GM18909 (cell line): ENCODE measurements around the gene ROR2.

Source experiments
- ATAC-seq: cut with Tn5 transposase; IDR thresholded peaks from one replicate; pipeline ENCODE4 v1.9.1; 2021; ENCODE audit warnings: mild to moderate bottlenecking; ENCODE audit not compliant: unreplicated experiment, poor library complexity

ROR2 gene

GRCh38 chr9:91710158-91710557, 239.9 kb downstream of the ROR2 start:
- no peak for ATAC-seq

- no peak for ATAC-seq
Measured at GRCh38 chr9:91705386-91705785, 244.6 kb downstream of the ROR2 start.

DNA sequence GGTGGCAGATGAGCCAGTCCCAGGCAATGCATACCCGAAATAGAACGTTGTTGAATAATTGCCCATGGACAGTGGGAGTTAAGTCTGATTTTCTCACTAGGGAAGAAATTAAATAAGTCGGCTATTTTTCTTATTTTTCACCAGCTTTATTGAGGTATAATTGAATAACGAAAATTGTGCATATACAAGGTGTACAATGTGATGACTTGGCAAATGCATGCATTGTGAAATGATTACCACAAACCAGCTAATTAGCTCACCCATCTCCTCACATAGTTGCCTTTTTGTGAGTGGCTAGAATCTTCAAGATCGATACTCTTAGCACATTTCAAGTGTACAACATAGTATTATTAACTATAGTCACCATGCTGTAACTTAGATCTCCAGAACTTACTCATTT, 249.6 kb downstream of the ROR2 start:
- no peak for ATAC-seq

GRCh38 chr9:91698266-91698665, 251.8 kb downstream of the ROR2 start:
- no peak for ATAC-seq

GRCh38 chr9:91697201-91697600, 252.8 kb downstream of the ROR2 start:
- ATAC-seq = no peak

- ATAC-seq = no peak
Measured at GRCh38 chr9:91694081-91694870, 255.8 kb downstream of the ROR2 start.

DNA sequence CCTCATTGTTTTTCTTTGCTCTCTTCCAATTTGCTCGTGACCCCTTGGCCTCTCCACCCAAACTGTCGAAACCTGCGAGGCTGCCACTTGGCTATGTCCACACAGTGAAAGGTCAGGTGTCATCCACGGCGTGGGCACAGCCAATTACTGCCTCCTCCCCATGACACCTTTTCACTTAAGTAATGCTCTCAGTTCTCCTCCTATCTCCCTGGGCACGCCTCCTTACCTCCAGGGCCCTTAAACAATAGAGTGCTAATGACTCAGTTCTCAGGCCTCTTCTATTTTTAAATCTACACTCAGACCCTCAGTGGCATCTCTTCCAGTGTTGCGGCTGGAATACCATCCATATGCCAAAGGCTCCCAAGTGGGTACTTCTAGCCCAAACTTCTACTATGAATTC, 256.8 kb downstream of the ROR2 start:
- no peak for ATAC-seq

- no peak for ATAC-seq
Measured at GRCh38 chr9:91690540-91691249, 259.3 kb downstream of the ROR2 start.

GRCh38 chr9:91689006-91689405, 261.0 kb downstream of the ROR2 start:
- ATAC-seq = no peak

- ATAC-seq = no peak
Measured at GRCh38 chr9:91683269-91683668, 266.8 kb downstream of the ROR2 start.

DNA sequence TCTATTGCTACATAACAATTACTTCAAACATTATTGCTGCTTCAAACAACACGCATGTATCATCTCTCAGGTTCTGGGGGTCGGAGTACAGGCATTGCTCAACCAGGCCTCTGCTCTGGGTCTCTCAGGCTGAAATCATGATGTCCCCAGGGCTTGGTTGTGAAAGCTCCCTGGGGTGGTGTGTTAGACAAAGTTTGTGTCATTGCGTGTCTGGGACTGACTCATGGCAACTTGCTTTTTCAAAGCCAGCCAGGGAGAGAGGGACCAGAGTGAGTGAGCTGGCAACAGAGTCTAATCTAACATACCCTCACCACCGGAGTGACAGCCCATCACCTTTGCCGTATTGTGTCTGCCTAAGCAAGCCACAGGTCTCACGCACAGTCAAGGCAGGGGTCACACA, 267.2 kb downstream of the ROR2 start:
- no peak for ATAC-seq

DNA sequence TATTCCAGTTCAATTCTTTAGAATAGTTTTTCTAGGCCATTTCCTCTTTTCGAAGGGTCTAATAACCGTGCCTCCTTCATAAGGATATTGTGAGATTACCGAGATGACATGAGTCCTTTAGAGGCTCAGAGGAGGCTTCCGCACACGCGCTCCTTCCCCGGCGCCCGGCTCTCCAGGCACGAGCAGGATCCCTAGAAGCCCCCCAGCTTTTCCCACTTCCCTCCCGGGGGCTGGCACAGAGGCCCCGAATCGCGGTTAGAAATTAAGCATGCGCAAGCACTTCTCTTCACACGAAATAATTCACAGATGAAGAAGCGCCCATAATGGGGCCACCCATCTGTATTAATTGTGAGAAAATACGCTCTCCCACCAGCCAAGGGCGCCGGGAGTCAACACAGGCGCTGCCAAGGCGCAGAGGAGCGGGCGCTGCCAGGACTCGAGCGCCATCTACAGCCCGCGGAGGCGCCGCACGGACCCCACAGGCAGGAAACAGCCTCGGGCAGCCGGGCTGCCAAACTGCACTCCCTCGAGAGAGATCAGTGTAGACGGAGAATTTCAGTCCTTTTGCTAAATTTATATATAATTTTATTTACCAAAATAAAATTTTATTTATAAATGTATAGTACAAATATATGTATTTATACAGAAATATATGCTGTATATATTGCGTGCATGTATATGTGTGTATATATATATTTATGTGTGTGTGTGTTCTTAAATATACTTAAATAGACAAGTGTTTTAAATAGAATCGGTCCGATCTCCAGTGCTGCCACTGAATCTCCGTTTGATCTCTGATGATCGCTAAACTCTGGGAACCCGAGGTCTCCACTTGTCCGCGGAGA, 268.3 kb downstream of the ROR2 start:
- ATAC-seq = peak; percentile 77

GRCh38 chr9:91680998-91681397, 269.0 kb downstream of the ROR2 start:
- ATAC-seq = no peak

DNA sequence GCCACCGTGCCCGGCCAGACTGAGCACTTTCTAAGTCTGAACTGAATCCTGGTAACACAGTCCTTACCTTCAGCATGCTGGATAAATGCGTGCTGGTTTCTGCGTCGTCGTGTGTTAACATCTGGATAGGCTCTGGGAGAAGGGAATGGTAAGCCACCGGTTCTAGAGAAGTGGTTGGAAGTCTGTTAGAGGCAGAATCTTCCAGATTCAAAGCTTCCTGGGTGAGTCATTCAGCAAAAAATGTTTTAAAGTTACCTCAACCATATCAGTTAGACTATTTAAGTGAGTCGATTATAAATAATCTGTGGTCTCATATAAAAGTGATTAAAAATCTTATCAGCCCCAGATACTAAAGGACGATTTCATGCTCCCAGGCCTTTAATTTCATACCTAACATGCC, 269.9 kb downstream of the ROR2 start:
- ATAC-seq = no peak

DNA sequence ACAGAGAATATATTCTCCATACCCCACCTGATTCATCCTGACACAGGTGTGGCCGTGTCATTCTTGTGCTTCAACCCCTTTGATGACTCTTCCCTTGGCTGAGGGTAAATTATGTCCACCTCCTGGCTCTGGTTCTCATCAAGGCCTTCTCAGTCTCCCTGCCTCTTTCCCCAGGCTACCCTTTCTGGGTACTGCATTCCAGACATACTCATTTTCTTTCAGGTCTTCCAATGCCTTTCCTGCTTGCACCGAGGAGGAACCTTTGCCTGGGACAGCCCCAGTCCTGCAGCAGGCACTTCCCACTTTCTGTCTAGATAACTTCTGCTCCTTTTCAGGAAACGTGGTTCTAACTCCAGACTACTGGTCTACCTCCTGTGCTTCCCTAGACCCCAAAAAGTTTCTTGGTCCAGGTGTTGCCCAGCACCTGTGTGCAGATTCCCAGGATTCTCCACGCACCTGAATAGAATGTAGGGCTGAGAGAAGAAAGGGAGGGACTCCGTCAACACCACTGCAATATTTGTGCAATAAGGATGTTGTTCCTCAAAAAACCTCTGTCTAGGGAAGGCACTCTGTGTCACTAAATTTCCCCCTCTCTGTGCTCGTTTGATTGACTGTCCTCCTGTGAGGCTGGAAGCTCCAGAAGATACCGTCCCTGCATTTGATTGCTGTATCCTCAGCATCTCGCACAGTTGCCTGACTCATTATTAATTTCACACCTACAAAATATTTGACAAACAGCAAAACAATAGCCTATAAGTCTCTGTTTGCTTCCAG, 271.0 kb downstream of the ROR2 start:
- ATAC-seq = no peak

GRCh38 chr9:91677822-91678436, 272.1 kb downstream of the ROR2 start:
- ATAC-seq = no peak

DNA sequence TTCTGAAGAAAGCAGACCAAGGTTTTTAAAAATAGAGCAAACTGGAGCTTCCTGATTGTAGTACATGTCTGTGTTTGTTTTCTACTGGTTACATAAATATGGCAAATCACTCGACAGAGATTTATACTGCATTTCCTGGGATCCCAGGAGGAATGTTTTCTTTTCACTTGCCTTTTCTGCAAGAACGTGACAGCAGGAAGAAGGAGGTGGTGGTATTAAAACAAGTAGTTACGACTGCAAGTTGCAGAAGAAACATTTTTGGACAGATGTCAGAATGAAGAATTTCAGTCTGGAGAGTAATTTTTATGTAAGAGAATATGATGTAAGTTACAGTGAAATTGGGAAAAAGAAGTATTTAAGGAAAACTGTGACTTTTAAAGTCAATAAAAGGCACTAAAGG, 272.7 kb downstream of the ROR2 start:
- ATAC-seq = no peak

DNA sequence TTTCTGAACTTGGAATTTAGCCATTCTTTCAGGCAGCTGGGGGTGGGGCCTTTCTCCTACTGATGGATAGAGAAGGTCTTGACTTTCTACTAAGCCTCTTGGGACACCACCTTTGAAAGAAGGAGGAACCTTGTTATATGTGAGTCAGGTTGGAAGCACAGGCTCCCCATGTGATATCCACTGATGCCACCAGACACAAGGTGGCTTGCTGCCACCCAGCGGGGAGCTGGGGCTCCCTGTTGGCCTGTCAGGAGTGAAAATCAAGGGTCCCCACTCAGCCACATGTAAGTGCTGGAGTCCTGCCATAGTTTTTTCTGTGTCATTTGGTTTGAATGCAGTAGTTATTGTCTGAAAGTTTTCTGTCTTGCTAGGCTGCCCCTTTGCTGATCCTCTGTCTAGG, 274.0 kb downstream of the ROR2 start:
- no peak for ATAC-seq

- ATAC-seq = no peak
Measured at GRCh38 chr9:91664663-91665062, 285.4 kb downstream of the ROR2 start.

- no peak for ATAC-seq
Measured at GRCh38 chr9:91663858-91664257, 286.2 kb downstream of the ROR2 start.
